OCI-M2 (cell line): ENCODE measurements around the gene MACROH2A2.
"Not testable (repeated sequence)": the region's sequence is repeated elsewhere in the genome, so short reads cannot be mapped to it uniquely, and the experiment has no call there.

ENCODE experiments used
- DNase-seq: peaks from one replicate; lab custom pipeline; 2025; ENCODE audit not compliant: unreplicated experiment; lab: John Stamatoyannopoulos, UW

MACROH2A2 gene

GRCh38 chr10:70148516-70148915 lies 95.9 kb downstream of the MACROH2A2 start:
- DNase-seq, result no peak

- no peak for DNase-seq
These were observed 102.7 kb downstream of the MACROH2A2 start for GRCh38 chr10:70155255-70155838.

- no peak for DNase-seq
These were observed 105.5 kb downstream of the MACROH2A2 start for GRCh38 chr10:70158113-70158512.

- not testable (repeated sequence) for DNase-seq
These were observed 106.7 kb downstream of the MACROH2A2 start for GRCh38 chr10:70159366-70159765.

GRCh38 chr10:70160798-70161197 lies 108.2 kb downstream of the MACROH2A2 start:
- no peak for DNase-seq
